Stimulated activated CD8-positive, alpha-beta memory T cell treated with anti-CD3 and anti-CD28 coated beads, Interleukin-15, amount 100 ng/mL, for 1 hour (primary cell): ENCODE data around the gene CLTRN.
A peak's percentile ranks its signal among the peaks of the same experiment; 100 is the strongest.
"Not testable (repeated sequence)": the region's sequence is repeated elsewhere in the genome, so short reads cannot be mapped to it uniquely, and the experiment has no call there.

ENCODE experiments used
- DNase-seq: peaks from one replicate; pipeline ENCODE4 v3.0.0-alpha.2; 2020; ENCODE audit warnings: low read depth

The CLTRN gene

GRCh38 chrX:15664487-15665444 is at the start of gene CLTRN:
Gene CLTRN (minus strand): TSS chrX:15664805. CDS start chrX:15664775, 30 bp downstream.
- DNase-seq = no peak

GRCh38 chrX:15704273-15704672 is 39.7 kb upstream of the CLTRN start:
- DNase-seq = not testable (repeated sequence)

GRCh38 chrX:15703809-15704208 is 39.2 kb upstream of the CLTRN start:
- DNase-seq = not testable (repeated sequence)

GRCh38 chrX:15702488-15703371 is 38.1 kb upstream of the CLTRN start:
- no peak for DNase-seq

GRCh38 chrX:15696516-15696915 is 31.9 kb upstream of the CLTRN start:
- no peak for DNase-seq

- no peak for DNase-seq
Observed at GRCh38 chrX:15694941-15695451, 30.4 kb upstream of the CLTRN start.

GRCh38 chrX:15686818-15687685 is 22.4 kb upstream of the CLTRN start:
- DNase-seq = peak; percentile 16

- no peak for DNase-seq
Observed at GRCh38 chrX:15683193-15683592, 18.6 kb upstream of the CLTRN start.

- DNase-seq = no peak
Observed at GRCh38 chrX:15681433-15681832, 16.8 kb upstream of the CLTRN start.

- no peak for DNase-seq
Observed at GRCh38 chrX:15680401-15680800, 15.8 kb upstream of the CLTRN start.

GRCh38 chrX:15679246-15679645 is 14.6 kb upstream of the CLTRN start:
- DNase-seq = no peak

- no peak for DNase-seq
Observed at GRCh38 chrX:15678339-15678738, 13.7 kb upstream of the CLTRN start.

GRCh38 chrX:15676886-15677285 is 12.3 kb upstream of the CLTRN start:
- DNase-seq = no peak

GRCh38 chrX:15675490-15675921 is 10.9 kb upstream of the CLTRN start:
- DNase-seq = peak; percentile 47

- peak; percentile 79 for DNase-seq
Observed at GRCh38 chrX:15674841-15675489, 10.4 kb upstream of the CLTRN start.

- no peak for DNase-seq
Observed at GRCh38 chrX:15674514-15674840, 9.9 kb upstream of the CLTRN start.

- no peak for DNase-seq
Observed at GRCh38 chrX:15673970-15674369, 9.4 kb upstream of the CLTRN start.

- no peak for DNase-seq
Observed at GRCh38 chrX:15672881-15673280, 8.3 kb upstream of the CLTRN start.

- DNase-seq = no peak
Observed at GRCh38 chrX:15663439-15663838, 1.2 kb downstream of the CLTRN start.

- not testable (repeated sequence) for DNase-seq
Observed at GRCh38 chrX:15654804-15655203, 9.8 kb downstream of the CLTRN start.

GRCh38 chrX:15653961-15654360 is 10.6 kb downstream of the CLTRN start:
- no peak for DNase-seq
